Keratinocyte (primary cell): ENCODE measurements around the gene MT1E. TPM values are rescaled to one million over a fixed set of nuclear protein-coding genes. Genes with fewer than 3 reads are reported as not detected.

Experiments
- DNase-seq: peaks from one replicate; pipeline ENCODE4 v3.0.0-alpha.2; 2011; ENCODE audit warnings: low read depth, missing footprints, low spot score
- FAIRE-seq: peaks from 2 replicates; lab custom pipeline; 2011; peaks lifted over from hg19 to GRCh38; lab: Jason Lieb, UNC
- H2AFZ ChIP-seq: 2 replicates; pipeline ENCODE4 v1.6.0; 2012; ENCODE audit warnings: low read length, control low read depth, inconsistent platforms; ENCODE audit not compliant: control insufficient read depth
- H3K27ac ChIP-seq: 2 replicates; pipeline ENCODE4 v1.5.1; 2011; ENCODE audit warnings: low read length; ENCODE audit not compliant: control insufficient read depth, insufficient read depth
- H3K27me3 ChIP-seq: 3 replicates; pipeline ENCODE4 v1.6.0; 2011; ENCODE audit warnings: low read length; ENCODE audit not compliant: control insufficient read depth, insufficient read depth; ENCODE audit errors: extremely low read depth
- H3K36me3 ChIP-seq, 2 experiments: 2 replicates in 1 of 2; 3 replicates in 1 of 2; pipeline ENCODE4 v1.5.1; 2011; ENCODE audit warnings: low read length in 2 of 2, mild to moderate bottlenecking in 1 of 2; ENCODE audit not compliant: control insufficient read depth in 2 of 2, insufficient read depth in 2 of 2; ENCODE audit errors: extremely low read depth in 1 of 2
- H3K4me1 ChIP-seq: 3 replicates; pipeline ENCODE4 v1.5.1; 2011; ENCODE audit warnings: low read length; ENCODE audit not compliant: control insufficient read depth, insufficient read depth; ENCODE audit errors: extremely low read depth
- H3K4me2 ChIP-seq: 3 replicates; pipeline ENCODE4 v1.6.0; 2011; ENCODE audit warnings: low read depth, low read length; ENCODE audit not compliant: control insufficient read depth, insufficient read depth; ENCODE audit errors: extremely low read depth
- H3K4me3 ChIP-seq, 3 experiments: fragments of 200-600 bp in 1 of 3; sonication (generic) in 1 of 3; 2 replicates in 2 of 3; 3 replicates in 1 of 3; pipeline ENCODE4 v1.5.1; 2011 to 2016; ENCODE audit warnings: low read length in 3 of 3, mild to moderate bottlenecking in 3 of 3, control low read depth in 2 of 3, inconsistent platforms in 1 of 3, low read depth in 1 of 3, mixed read lengths in 1 of 3, mixed run types in 1 of 3, moderate library complexity in 1 of 3; ENCODE audit not compliant: control insufficient read depth in 2 of 3, insufficient read depth in 2 of 3; ENCODE audit errors: extremely low read depth in 1 of 3
- H3K79me2 ChIP-seq: 2 replicates; pipeline ENCODE4 v1.6.0; 2012; ENCODE audit warnings: low read length; ENCODE audit not compliant: control insufficient read depth, insufficient read depth
- H3K9ac ChIP-seq: 3 replicates; pipeline ENCODE4 v1.6.0; 2011; ENCODE audit warnings: low read length; ENCODE audit not compliant: control insufficient read depth, insufficient read depth; ENCODE audit errors: extremely low read depth
- H3K9me1 ChIP-seq: 3 replicates; pipeline ENCODE4 v1.6.0; 2011; ENCODE audit warnings: low read length; ENCODE audit not compliant: control insufficient read depth, insufficient read depth; ENCODE audit errors: extremely low read depth
- H3K9me3 ChIP-seq: 2 replicates; pipeline ENCODE4 v1.5.1; 2012; ENCODE audit warnings: low read depth, low read length; ENCODE audit not compliant: control insufficient read depth
- H4K20me1 ChIP-seq: 3 replicates; pipeline ENCODE4 v1.6.0; 2011; ENCODE audit warnings: low read length; ENCODE audit not compliant: control insufficient read depth, insufficient read depth; ENCODE audit errors: extremely low read depth
- EZH2 ChIP-seq: IDR thresholded peaks from one replicate; pipeline ENCODE4 v1.6.1; 2012; ENCODE audit warnings: inconsistent platforms, mild to moderate bottlenecking, low read length, moderate library complexity
- dilution Hi-C: fragments of 300-500 bp; cut with MboI; formaldehyde crosslinking; loops from one replicate; pipeline ENCODE4 v1.7.0; 2020; ENCODE audit warnings: low sequenced_read_pairs; ENCODE audit not compliant: extremely low pct_ligation_motif_present
- polyA plus RNA-seq, 5 experiments: library from polyadenylated mRNA; depleted of rRNA in 3 of 5; stranded (reverse) in 3 of 5; stranded (forward) in 1 of 5; unstranded in 1 of 5; fragments of >200 nt; gene quantifications; 1 replicate in 1 of 5; 2 replicates in 3 of 5; 3 replicates in 1 of 5; pipeline versions ENCODE4 v1.2.1 to v1.2.3, GENCODE V29; 2011 to 2012; ENCODE audit warnings: missing spikeins in 2 of 5, low read depth in 1 of 5, low replicate concordance in 1 of 5
- TF ChIP-seq, protein P1 (sequence below), 3 experiments: IDR thresholded peaks in 1 of 3; conservative IDR thresholded peaks in 1 of 3; optimal IDR thresholded peaks in 1 of 3; 2 replicates in 2 of 3; 3 replicates in 1 of 3; pipeline versions ENCODE3 to v1.5.1; 2011; ENCODE audit warnings: low read length in 3 of 3, mild to moderate bottlenecking in 3 of 3, moderate library complexity in 2 of 3, control low read depth in 1 of 3, inconsistent platforms in 1 of 3; ENCODE audit not compliant: insufficient read depth in 2 of 3; ENCODE audit errors: extremely low read depth in 1 of 3

The MT1E gene
- polyA plus RNA-seq, 1 donor (not counting 4 experiments of a cell fraction or from before 2014, with no cell fraction given), result 394 TPM

DNA sequence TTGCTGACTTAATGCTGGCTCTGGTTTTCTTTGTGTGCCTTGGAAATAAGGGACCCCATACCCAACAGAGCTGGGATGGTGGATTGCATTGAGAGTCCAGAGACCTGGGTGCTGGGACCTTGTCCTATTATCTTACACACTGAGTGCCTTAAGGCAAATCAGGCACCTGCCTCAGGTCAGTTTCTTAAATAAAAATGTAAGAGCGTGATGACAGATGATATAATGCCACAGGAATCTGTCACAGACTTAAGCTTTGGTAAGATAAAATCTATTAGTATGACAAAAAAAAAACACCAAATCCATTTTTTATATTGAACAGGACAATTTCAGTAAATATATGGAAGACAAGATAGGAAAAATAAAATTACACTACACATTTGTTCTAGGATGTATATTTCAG lies 14.5 kb downstream of the MT1E start:
- FAIRE-seq (no peak), DNase-seq (no peak)
- Histone ChIP-seq H3K4me1 (peaks cover 4% of the 10 kb centered on the region), H3K4me2 (no peak overlapping the region), H3K27ac (no peak overlapping the region), H3K36me3 (no peaks in the 10 kb centered on the region), H3K4me3 (no peak overlapping the region), H3K9ac (no peak overlapping the region), H4K20me1 (no peaks in the 10 kb centered on the region), H3K9me3 (no peaks in the 10 kb centered on the region), H2AFZ (no peak overlapping the region), H3K9me1 (no peaks in the 10 kb centered on the region), H3K79me2 (no peaks in the 10 kb centered on the region), H3K27me3 (peaks cover 36% of the 10 kb centered on the region)
- no peak for TF ChIP-seq EZH2
- TF ChIP-seq, protein P1, sequence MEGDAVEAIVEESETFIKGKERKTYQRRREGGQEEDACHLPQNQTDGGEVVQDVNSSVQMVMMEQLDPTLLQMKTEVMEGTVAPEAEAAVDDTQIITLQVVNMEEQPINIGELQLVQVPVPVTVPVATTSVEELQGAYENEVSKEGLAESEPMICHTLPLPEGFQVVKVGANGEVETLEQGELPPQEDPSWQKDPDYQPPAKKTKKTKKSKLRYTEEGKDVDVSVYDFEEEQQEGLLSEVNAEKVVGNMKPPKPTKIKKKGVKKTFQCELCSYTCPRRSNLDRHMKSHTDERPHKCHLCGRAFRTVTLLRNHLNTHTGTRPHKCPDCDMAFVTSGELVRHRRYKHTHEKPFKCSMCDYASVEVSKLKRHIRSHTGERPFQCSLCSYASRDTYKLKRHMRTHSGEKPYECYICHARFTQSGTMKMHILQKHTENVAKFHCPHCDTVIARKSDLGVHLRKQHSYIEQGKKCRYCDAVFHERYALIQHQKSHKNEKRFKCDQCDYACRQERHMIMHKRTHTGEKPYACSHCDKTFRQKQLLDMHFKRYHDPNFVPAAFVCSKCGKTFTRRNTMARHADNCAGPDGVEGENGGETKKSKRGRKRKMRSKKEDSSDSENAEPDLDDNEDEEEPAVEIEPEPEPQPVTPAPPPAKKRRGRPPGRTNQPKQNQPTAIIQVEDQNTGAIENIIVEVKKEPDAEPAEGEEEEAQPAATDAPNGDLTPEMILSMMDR (optimal IDR thresholded peaks at IDR 0.05 in 1 of 3, IDR thresholded peaks at IDR 0.05 in 1 of 3, conservative IDR thresholded peaks at IDR 0.05 in 1 of 3; ENCODE audit: extremely low read depth in 1 of 3, insufficient read depth in 2 of 3, low read length in 3 of 3), result no peak
- dilution Hi-C loops, result no loop called here

DNA sequence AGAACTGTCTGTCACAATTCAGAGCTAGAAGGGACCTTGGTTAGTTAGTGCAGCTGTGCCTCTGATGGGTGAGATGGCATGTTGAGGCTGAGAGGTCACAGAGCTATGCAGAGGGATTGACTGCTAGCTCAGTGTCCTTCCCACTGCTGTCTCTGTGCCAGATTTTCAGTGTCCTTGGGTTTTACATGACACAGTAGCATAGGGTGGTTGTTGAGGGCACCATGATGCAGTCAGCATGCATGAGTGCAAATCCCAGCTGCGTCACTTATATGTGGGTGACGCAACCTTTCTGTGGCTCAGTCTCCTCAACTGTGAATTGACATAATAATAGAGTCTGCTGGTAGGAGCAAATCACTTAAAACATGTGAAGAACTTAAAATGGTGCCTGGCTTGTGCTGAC lies 15.6 kb downstream of the MT1E start:
- Histone ChIP-seq H3K36me3 (no peaks in the 10 kb centered on the region), H3K4me3 (no peak overlapping the region), H4K20me1 (no peaks in the 10 kb centered on the region), H3K9me1 (no peaks in the 10 kb centered on the region), H3K27me3 (peaks cover 25% of the 10 kb centered on the region), H3K4me2 (no peak overlapping the region), H2AFZ (no peak overlapping the region), H3K9me3 (no peaks in the 10 kb centered on the region), H3K9ac (no peak overlapping the region), H3K79me2 (no peaks in the 10 kb centered on the region), H3K4me1 (peaks cover 4% of the 10 kb centered on the region), H3K27ac (no peak overlapping the region)
- no peak for DNase-seq
- TF ChIP-seq EZH2, result no peak
- TF ChIP-seq, protein P1 (optimal IDR thresholded peaks at IDR 0.05 in 1 of 3, IDR thresholded peaks at IDR 0.05 in 1 of 3, conservative IDR thresholded peaks at IDR 0.05 in 1 of 3; ENCODE audit: extremely low read depth in 1 of 3, insufficient read depth in 2 of 3, low read length in 3 of 3), result no peak
- no peak for FAIRE-seq
- dilution Hi-C loops, result no loop called here
